IPS-18c (cell line): ENCODE results near the gene HNRNPLL.

Source experiments
- H3K4me3 ChIP-seq: 2 replicates; pipeline ENCODE4 v1.7.0; 2013; ENCODE audit warnings: low read depth, mild to moderate bottlenecking, low read length, moderate library complexity; ENCODE audit not compliant: insufficient read depth
- H3K9me3 ChIP-seq: one replicate; pipeline ENCODE4 v1.6.1; 2013; ENCODE audit warnings: mild to moderate bottlenecking, low read length, moderate library complexity; ENCODE audit not compliant: control insufficient read depth, insufficient read depth

HNRNPLL gene

GRCh38 chr2:38578832-38579231 lies 23.9 kb downstream of the HNRNPLL start:
- Histone ChIP-seq H3K4me3 (no peak overlapping the region), H3K9me3 (no peaks in the 10 kb centered on the region)

- no peaks in the 10 kb centered on the region for H3K9me3 ChIP-seq
- no peak overlapping the region for H3K4me3 ChIP-seq
Observed at GRCh38 chr2:38574278-38574677, 28.4 kb downstream of the HNRNPLL start.

- no peaks in the 10 kb centered on the region for H3K9me3 ChIP-seq
- no peak overlapping the region for H3K4me3 ChIP-seq
Observed at GRCh38 chr2:38572167-38572566, 30.6 kb downstream of the HNRNPLL start.

GRCh38 chr2:38571193-38571592 lies 31.5 kb downstream of the HNRNPLL start:
- Histone ChIP-seq H3K4me3 (no peak overlapping the region), H3K9me3 (no peaks in the 10 kb centered on the region)

GRCh38 chr2:38568724-38569436 lies 33.8 kb downstream of the HNRNPLL start:
- Histone ChIP-seq H3K4me3 (no peak overlapping the region), H3K9me3 (no peaks in the 10 kb centered on the region)

GRCh38 chr2:38565333-38565732 lies 37.4 kb downstream of the HNRNPLL start:
- Histone ChIP-seq H3K4me3 (no peak overlapping the region), H3K9me3 (no peaks in the 10 kb centered on the region)

GRCh38 chr2:38561691-38562090 lies 41.0 kb downstream of the HNRNPLL start:
- Histone ChIP-seq H3K9me3 (no peaks in the 10 kb centered on the region), H3K4me3 (no peak overlapping the region)

- Histone ChIP-seq H3K4me3 (no peak overlapping the region), H3K9me3 (no peaks in the 10 kb centered on the region)
Observed at GRCh38 chr2:38560092-38560491, 42.6 kb downstream of the HNRNPLL start.

GRCh38 chr2:38557981-38558380 lies 44.7 kb downstream of the HNRNPLL start:
- no peak overlapping the region for H3K4me3 ChIP-seq

GRCh38 chr2:38557217-38557616 lies 45.5 kb downstream of the HNRNPLL start:
- Histone ChIP-seq H3K4me3 (no peak overlapping the region), H3K9me3 (no peaks in the 10 kb centered on the region)

More at GRCh38 chr2:38557981-38558380, 44.7 kb downstream of the HNRNPLL start:
- H3K9me3 ChIP-seq = no peaks in the 10 kb centered on the region

GRCh38 chr2:38556006-38556801 lies 46.5 kb downstream of the HNRNPLL start:
- H3K4me3 ChIP-seq = no peak overlapping the region

GRCh38 chr2:38554973-38555595 lies 47.6 kb downstream of the HNRNPLL start:
- Histone ChIP-seq H3K4me3 (no peak overlapping the region), H3K9me3 (no peaks in the 10 kb centered on the region)

More at GRCh38 chr2:38556006-38556801, 46.5 kb downstream of the HNRNPLL start:
- no peaks in the 10 kb centered on the region for H3K9me3 ChIP-seq

GRCh38 chr2:38553554-38553953 lies 49.2 kb downstream of the HNRNPLL start:
- Histone ChIP-seq H3K9me3 (no peaks in the 10 kb centered on the region), H3K4me3 (no peak overlapping the region)

- H3K4me3 ChIP-seq = no peak overlapping the region
- peaks cover 2% of the 10 kb centered on the region for H3K9me3 ChIP-seq
Observed at GRCh38 chr2:38552259-38552658, 50.5 kb downstream of the HNRNPLL start.

GRCh38 chr2:38551746-38552145 lies 51.0 kb downstream of the HNRNPLL start:
- H3K4me3 ChIP-seq = no peak overlapping the region
- H3K9me3 ChIP-seq = peaks cover 2% of the 10 kb centered on the region

- Histone ChIP-seq H3K4me3 (no peak overlapping the region), H3K9me3 (peaks cover 2% of the 10 kb centered on the region)
Observed at GRCh38 chr2:38551171-38551570, 51.6 kb downstream of the HNRNPLL start.

- H3K4me3 ChIP-seq = no peak overlapping the region
- H3K9me3 ChIP-seq = peaks cover 2% of the 10 kb centered on the region
Observed at GRCh38 chr2:38549851-38550250, 52.9 kb downstream of the HNRNPLL start.
